Measurements from ENCODE around the gene SMARCA1. TPM values are rescaled to one million over a fixed set of nuclear protein-coding genes. Genes with fewer than 3 reads are reported as not detected.
A peak's percentile ranks its signal among the peaks of the same experiment; 100 is the strongest.

Gene SMARCA1
- total and polyA plus RNA-seq, 8 donors = 7.9 to 89.8 (median 29.4) TPM

GRCh38 chrX:129529685-129530281 is 6.5 kb upstream of the SMARCA1 start:
- TF ChIP-seq EP300 (IDR thresholded peaks at IDR 0.05) = no peak
- TF ChIP-seq, protein P1, sequence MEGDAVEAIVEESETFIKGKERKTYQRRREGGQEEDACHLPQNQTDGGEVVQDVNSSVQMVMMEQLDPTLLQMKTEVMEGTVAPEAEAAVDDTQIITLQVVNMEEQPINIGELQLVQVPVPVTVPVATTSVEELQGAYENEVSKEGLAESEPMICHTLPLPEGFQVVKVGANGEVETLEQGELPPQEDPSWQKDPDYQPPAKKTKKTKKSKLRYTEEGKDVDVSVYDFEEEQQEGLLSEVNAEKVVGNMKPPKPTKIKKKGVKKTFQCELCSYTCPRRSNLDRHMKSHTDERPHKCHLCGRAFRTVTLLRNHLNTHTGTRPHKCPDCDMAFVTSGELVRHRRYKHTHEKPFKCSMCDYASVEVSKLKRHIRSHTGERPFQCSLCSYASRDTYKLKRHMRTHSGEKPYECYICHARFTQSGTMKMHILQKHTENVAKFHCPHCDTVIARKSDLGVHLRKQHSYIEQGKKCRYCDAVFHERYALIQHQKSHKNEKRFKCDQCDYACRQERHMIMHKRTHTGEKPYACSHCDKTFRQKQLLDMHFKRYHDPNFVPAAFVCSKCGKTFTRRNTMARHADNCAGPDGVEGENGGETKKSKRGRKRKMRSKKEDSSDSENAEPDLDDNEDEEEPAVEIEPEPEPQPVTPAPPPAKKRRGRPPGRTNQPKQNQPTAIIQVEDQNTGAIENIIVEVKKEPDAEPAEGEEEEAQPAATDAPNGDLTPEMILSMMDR (IDR thresholded peaks at IDR 0.05) = no peak
- TF ChIP-seq POLR2A (IDR thresholded peaks at IDR 0.05) = no peak
- no peak for TF ChIP-seq POLR2AphosphoS5 (IDR thresholded peaks at IDR 0.05)
- peak in 1 of 2 donors; percentile 24 for DNase-seq
- H3K27me3 ChIP-seq = no peaks in the 10 kb centered on the region
- no peaks in the 10 kb centered on the region for H3K4me1 ChIP-seq
- WGBS, 5 donors = 58 to 71% (median 64%) methylated on average over 3 to 4 of the region's 4 CpGs
- no peak overlapping the region for H3K27ac ChIP-seq
- no peaks in the 10 kb centered on the region for H3K36me3 ChIP-seq
- intact Hi-C loops (cut with DNase I; ENCODE audit: low total_unique reads) = no loop called here
- no peak overlapping the region for H3K4me3 ChIP-seq
- H3K9me3 ChIP-seq = no peaks in the 10 kb centered on the region

GRCh38 chrX:129525896-129526295 is 2.6 kb upstream of the SMARCA1 start:
- no peaks in the 10 kb centered on the region for H3K9me3 ChIP-seq
- no peak overlapping the region for H3K4me3 ChIP-seq
- H3K4me1 ChIP-seq = peaks cover 0 to 8% (median 0%) of the 10 kb centered on the region in 4 donors
- DNase-seq = no peak
- intact Hi-C loops (cut with DNase I; ENCODE audit: low total_unique reads) = no loop called here
- TF ChIP-seq EP300 (IDR thresholded peaks at IDR 0.05) = no peak
- no peaks in the 10 kb centered on the region for H3K36me3 ChIP-seq
- no peaks in the 10 kb centered on the region for H3K27me3 ChIP-seq
- H3K27ac ChIP-seq = no peak overlapping the region
- WGBS, 5 donors = 47 to 66% (median 59%) methylated on average over 3 of the region's 3 CpGs

DNA sequence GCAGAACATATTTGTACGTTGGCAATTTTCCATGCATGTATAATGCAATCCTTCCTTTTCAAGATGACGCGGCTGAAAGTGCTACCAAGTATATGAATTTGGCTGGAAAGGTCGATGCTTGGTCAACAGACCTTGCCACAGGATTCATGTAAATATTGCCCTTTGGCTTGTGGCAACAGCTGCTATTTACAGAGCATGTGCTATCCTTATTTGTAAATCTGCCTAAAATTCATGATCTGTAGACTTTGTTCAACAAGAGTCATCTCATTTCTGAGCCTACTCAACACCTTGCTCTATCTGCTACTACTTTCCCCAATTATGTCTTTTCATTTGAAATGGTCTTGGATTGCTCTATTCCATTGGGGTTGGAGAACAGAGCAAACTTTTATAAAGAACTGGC is 1.9 kb upstream of the SMARCA1 start:
- WGBS, 5 donors = 11 to 45% (median 29%) methylated on average over 4 of the region's 4 CpGs
- DNase-seq = no peak
- Histone ChIP-seq H3K27ac (no peak overlapping the region), H3K27me3 (no peaks in the 10 kb centered on the region), H3K4me3 (no peak overlapping the region), H3K9me3 (no peaks in the 10 kb centered on the region), H3K4me1 (peaks cover 0 to 8% (median 0%) of the 10 kb centered on the region in 4 donors), H3K36me3 (no peaks in the 10 kb centered on the region)
- intact Hi-C loops (cut with DNase I; ENCODE audit: low total_unique reads) = no loop called here
- TF ChIP-seq POLR2AphosphoS5 (IDR thresholded peaks at IDR 0.05) (no peak), EP300 (IDR thresholded peaks at IDR 0.05) (no peak), POLR2A (IDR thresholded peaks at IDR 0.05) (no peak)
- TF ChIP-seq, protein P1 (IDR thresholded peaks at IDR 0.05) = no peak

GRCh38 chrX:129524250-129524850 is 1.1 kb upstream of the SMARCA1 start:
- WGBS, 5 donors = 54 to 83% (median 66%) methylated on average over 3 of the region's 3 CpGs
- Histone ChIP-seq H3K9me3 (no peaks in the 10 kb centered on the region), H3K27ac (no peak overlapping the region), H3K4me1 (peaks cover 0 to 8% (median 0%) of the 10 kb centered on the region in 4 donors), H3K27me3 (no peaks in the 10 kb centered on the region), H3K4me3 (no peak overlapping the region), H3K36me3 (no peaks in the 10 kb centered on the region)
- intact Hi-C loops (cut with DNase I; ENCODE audit: low total_unique reads) = no loop called here
- DNase-seq = no peak
- no peak for TF ChIP-seq POLR2A (IDR thresholded peaks at IDR 0.05)
- no peak for TF ChIP-seq POLR2AphosphoS5 (IDR thresholded peaks at IDR 0.05)
- TF ChIP-seq, protein P1 (IDR thresholded peaks at IDR 0.05) = no peak
- no peak for TF ChIP-seq EP300 (IDR thresholded peaks at IDR 0.05)

Measured in stomach (tissue), 9 donors.